ENCODE data around the gene LHX2.

LHX2 gene

GRCh38 chr9:124044448-124044847, 32.9 kb downstream of the LHX2 start:
- TF ChIP-seq, protein P1, sequence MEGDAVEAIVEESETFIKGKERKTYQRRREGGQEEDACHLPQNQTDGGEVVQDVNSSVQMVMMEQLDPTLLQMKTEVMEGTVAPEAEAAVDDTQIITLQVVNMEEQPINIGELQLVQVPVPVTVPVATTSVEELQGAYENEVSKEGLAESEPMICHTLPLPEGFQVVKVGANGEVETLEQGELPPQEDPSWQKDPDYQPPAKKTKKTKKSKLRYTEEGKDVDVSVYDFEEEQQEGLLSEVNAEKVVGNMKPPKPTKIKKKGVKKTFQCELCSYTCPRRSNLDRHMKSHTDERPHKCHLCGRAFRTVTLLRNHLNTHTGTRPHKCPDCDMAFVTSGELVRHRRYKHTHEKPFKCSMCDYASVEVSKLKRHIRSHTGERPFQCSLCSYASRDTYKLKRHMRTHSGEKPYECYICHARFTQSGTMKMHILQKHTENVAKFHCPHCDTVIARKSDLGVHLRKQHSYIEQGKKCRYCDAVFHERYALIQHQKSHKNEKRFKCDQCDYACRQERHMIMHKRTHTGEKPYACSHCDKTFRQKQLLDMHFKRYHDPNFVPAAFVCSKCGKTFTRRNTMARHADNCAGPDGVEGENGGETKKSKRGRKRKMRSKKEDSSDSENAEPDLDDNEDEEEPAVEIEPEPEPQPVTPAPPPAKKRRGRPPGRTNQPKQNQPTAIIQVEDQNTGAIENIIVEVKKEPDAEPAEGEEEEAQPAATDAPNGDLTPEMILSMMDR (IDR thresholded peaks at IDR 0.05; ENCODE audit: low read depth, low read length), result no peak

DNA sequence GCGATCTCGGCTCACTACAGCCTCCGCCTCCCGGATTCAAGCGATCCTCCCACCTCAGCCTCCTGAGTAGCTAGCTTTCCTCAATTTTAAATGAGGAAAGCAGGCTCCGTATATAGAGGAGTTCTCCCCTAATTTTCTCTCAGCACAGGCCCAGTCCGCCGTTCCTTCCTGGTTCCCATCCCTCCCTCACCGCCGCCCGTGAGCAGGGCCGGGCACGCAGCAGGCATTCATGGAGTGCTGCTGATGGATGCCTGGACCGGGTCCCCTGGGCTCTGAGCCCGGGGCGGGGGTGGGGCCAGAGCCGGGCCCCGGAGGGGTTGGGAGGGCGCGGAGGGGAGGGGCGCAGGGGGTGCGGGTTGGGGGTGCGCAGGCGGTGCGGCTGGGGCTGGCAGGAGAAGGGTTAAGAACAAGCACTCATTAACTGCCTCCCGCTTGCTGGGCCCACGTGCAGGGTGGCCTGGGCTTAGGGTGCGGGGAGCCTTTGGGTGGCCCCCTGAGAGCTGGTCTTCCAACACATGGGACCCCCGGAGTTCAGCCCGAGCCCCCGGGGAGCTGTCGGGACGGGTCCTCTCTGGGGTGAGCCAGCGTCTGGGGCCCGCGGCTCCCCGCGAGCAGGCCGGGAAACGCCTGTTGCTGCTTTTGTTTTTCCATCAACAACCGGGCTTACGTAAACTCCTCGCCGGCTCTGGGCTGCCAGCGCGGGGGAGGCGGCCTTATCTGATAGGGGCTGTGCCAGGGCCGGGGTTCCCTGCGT, 33.7 kb downstream of the LHX2 start:
- no peak for DNase-seq (ENCODE audit: extremely low read depth, low read depth)
- TF ChIP-seq, protein P1 (IDR thresholded peaks at IDR 0.05; ENCODE audit: low read depth, low read length), result no peak

More at GRCh38 chr9:124044448-124044847, 32.9 kb downstream of the LHX2 start:
- DNase-seq (ENCODE audit: extremely low read depth, low read depth), result no peak

GRCh38 chr9:124045830-124046177, 34.2 kb downstream of the LHX2 start:
- DNase-seq (ENCODE audit: extremely low read depth, low read depth), result no peak
- TF ChIP-seq, protein P1 (IDR thresholded peaks at IDR 0.05; ENCODE audit: low read depth, low read length), result no peak

- TF ChIP-seq, protein P1 (IDR thresholded peaks at IDR 0.05; ENCODE audit: low read depth, low read length), result no peak
- no peak for DNase-seq (ENCODE audit: extremely low read depth, low read depth)
Observed at GRCh38 chr9:124046189-124046588, 34.6 kb downstream of the LHX2 start.

GRCh38 chr9:124047251-124047672, 35.7 kb downstream of the LHX2 start:
- TF ChIP-seq, protein P1 (IDR thresholded peaks at IDR 0.05; ENCODE audit: low read depth, low read length), result no peak
- DNase-seq (ENCODE audit: extremely low read depth, low read depth), result no peak

DNA sequence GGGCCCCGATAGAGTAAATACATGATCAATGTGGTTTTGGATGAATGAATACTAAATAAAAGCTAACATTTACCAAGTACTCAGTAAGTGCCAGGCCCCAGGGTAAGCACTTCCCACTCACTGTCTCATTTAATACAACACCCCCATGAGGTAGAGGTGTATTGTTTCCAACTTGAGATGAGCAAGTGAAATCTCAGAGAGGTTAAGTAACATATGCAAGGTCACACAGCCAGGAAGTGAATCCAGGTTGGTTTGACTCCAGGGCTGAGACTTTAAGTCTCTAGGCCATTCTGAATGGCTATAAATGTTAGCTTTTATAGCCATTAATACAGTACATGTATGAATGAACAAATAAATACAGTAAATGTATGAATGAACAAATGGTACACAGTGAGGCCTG, 39.4 kb downstream of the LHX2 start:
- no peak for DNase-seq (ENCODE audit: extremely low read depth, low read depth)
- TF ChIP-seq, protein P1 (IDR thresholded peaks at IDR 0.05; ENCODE audit: low read depth, low read length), result no peak

GRCh38 chr9:124052401-124052800, 40.8 kb downstream of the LHX2 start:
- TF ChIP-seq, protein P1 (IDR thresholded peaks at IDR 0.05; ENCODE audit: low read depth, low read length), result no peak
- no peak for DNase-seq (ENCODE audit: extremely low read depth, low read depth)

Data from AG09319 (cell line).